Tibial artery (tissue), 4 donors: Measurements from ENCODE around the gene RUNX2.
"Not testable (repeated sequence)": the region's sequence is repeated elsewhere in the genome, so short reads cannot be mapped to it uniquely, and the experiment has no call there.

ENCODE experiments used
- DNase-seq, 2 donors: peaks; one replicate each; pipeline ENCODE4 v3.0.0-alpha.2; 2019
- H3K27ac ChIP-seq, 2 donors: fragments of 200-600 bp; sonication (generic) in 1 of 2; 1 replicate in 1 of 2; 2 replicates in 1 of 2; pipeline ENCODE4 v1.5.1; 2018 to 2019; ENCODE audit warnings: mild to moderate bottlenecking in 1 of 2
- H3K27me3 ChIP-seq, 2 donors: fragments of 200-600 bp; sonication (generic) in 1 of 2; one replicate each; pipeline versions ENCODE4 v1.5.1 to v1.6.0; 2016 to 2019
- H3K36me3 ChIP-seq, 3 donors: fragments of 200-600 bp; sonication (generic) in 2 of 3; one replicate each; pipeline ENCODE4 v1.5.1; 2016 to 2019; ENCODE audit warnings: mild to moderate bottlenecking in 2 of 3
- H3K4me1 ChIP-seq, 4 donors: fragments of 200-600 bp; sonication (generic) in 2 of 4; 1 replicate in 3 of 4; 2 replicates in 1 of 4; pipeline ENCODE4 v1.5.1; 2016 to 2019
- H3K4me3 ChIP-seq, 2 donors: fragments of 200-600 bp; sonication (generic) in 1 of 2; 1 replicate in 1 of 2; 2 replicates in 1 of 2; pipeline ENCODE4 v1.5.1; 2018 to 2019; ENCODE audit warnings: mild to moderate bottlenecking in 2 of 2
- H3K9me3 ChIP-seq, 3 donors: fragments of 200-600 bp; sonication (generic) in 1 of 3; one replicate each; pipeline ENCODE4 v1.5.1; 2016 to 2019
- intact Hi-C: fragments of 100-400 bp; cut with DNase I; formaldehyde crosslinking; loops from one replicate; pipeline ENCODE4 v1.15.0; 2023; ENCODE audit warnings: low total_unique reads
- TF ChIP-seq, protein P1 (sequence below), 2 experiments: fragments of 200-600 bp in 1 of 2; fragments of 450-650 bp in 1 of 2; IDR thresholded peaks; one replicate each; pipeline ENCODE4 v1.5.1; 2017 to 2019; ENCODE audit warnings: antibody characterized with exemption in 2 of 2, mild to moderate bottlenecking in 1 of 2, moderate library complexity in 1 of 2

RUNX2 gene

DNA sequence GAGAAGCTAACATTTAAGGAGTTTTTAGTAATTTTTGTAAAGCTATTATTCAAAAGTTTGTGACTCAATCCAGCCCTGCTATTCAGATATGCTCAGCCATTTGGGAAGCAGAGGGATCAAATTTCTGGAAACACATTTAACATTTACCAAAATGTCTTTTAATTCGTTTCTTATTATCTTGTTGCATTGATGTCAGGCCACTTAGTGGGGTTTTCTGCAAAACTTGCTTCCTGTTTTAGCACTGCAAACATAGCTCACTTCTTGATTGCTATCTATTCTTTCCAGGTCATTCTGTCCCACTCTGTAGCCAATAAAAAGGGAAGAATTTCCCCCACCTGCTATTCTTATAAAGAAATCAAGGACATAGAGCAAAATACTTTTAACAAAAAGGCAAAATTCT is 226.5 kb downstream of the RUNX2 start:
- H3K36me3 ChIP-seq: no peaks in the 10 kb centered on the region
- TF ChIP-seq, protein P1, sequence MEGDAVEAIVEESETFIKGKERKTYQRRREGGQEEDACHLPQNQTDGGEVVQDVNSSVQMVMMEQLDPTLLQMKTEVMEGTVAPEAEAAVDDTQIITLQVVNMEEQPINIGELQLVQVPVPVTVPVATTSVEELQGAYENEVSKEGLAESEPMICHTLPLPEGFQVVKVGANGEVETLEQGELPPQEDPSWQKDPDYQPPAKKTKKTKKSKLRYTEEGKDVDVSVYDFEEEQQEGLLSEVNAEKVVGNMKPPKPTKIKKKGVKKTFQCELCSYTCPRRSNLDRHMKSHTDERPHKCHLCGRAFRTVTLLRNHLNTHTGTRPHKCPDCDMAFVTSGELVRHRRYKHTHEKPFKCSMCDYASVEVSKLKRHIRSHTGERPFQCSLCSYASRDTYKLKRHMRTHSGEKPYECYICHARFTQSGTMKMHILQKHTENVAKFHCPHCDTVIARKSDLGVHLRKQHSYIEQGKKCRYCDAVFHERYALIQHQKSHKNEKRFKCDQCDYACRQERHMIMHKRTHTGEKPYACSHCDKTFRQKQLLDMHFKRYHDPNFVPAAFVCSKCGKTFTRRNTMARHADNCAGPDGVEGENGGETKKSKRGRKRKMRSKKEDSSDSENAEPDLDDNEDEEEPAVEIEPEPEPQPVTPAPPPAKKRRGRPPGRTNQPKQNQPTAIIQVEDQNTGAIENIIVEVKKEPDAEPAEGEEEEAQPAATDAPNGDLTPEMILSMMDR (IDR thresholded peaks at IDR 0.05): no peak
- peaks cover 0 to 10% (median 3%) of the 10 kb centered on the region in 4 donors for H3K4me1 ChIP-seq
- no peaks in the 10 kb centered on the region for H3K9me3 ChIP-seq
- no peak for DNase-seq
- no peaks in the 10 kb centered on the region for H3K27me3 ChIP-seq
- no peak overlapping the region for H3K27ac ChIP-seq
- intact Hi-C loops: no loop called here
- no peak overlapping the region for H3K4me3 ChIP-seq

DNA sequence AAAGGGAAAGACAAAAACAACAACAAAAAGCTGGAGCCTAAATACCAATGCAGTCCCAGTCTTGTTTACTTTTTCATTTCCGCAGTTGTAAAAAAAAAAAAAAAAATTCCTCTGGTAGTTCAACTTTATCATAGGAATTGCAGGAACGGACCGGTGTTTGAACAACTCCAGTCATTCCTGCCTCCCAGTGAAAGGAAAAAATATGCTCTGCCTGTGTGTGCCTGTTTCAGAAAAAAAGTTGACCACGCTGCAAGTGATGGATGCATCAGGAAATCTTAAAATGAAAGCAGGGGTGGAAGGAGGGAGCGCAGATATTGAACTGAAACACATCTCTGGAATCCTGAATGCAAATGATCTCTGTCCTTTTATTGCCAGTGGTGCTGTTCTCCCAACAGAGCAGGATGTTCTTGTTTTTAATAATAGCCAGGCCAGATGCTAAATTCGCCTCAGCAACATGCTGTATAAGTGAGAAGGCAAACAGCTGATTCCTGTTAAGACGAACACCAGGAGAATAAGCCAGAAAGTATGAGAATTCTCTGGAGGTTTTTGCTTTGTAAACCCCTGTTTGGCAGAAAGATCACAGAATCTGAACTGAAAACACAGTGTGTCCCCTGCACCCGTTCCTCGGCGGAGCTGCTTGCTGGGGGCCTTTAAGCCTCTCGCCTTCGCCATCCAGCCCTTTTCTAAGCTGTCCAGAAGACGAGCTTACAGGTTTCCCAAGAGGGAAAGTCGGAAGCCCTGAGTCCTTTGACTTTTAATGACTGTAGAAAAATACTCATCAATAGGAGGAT is 228.0 kb downstream of the RUNX2 start:
- Histone ChIP-seq H3K4me3 (peak overlapping the region; percentile 11 to 23), H3K9me3 (no peaks in the 10 kb centered on the region), H3K36me3 (no peaks in the 10 kb centered on the region), H3K4me1 (peaks cover 0 to 10% (median 3%) of the 10 kb centered on the region in 4 donors), H3K27me3 (no peaks in the 10 kb centered on the region), H3K27ac (peak overlapping the region in 1 of 2 donors; percentile 25)
- TF ChIP-seq, protein P1 (IDR thresholded peaks at IDR 0.05): no peak
- DNase-seq: no peak
- intact Hi-C loops: no loop called here

DNA sequence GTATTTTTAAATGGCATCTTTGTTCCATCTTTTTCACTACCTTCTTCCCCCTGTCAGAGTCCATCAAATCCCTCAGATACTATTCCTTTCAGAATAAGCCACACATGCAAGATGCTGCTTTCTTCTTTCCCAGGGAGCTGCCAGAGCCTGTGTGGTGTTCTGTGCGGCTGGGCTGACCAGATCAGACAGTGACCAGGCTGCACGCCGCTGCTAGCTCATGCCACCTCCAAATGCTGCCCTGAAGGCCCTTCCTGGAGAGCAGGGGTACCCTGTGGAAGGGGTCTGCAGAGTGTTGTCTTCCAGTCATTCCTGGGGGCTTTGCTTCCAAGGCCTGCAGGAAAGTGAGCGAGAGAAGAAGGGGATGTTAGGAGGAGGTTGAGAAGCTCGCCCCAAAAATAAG is 228.7 kb downstream of the RUNX2 start:
- peak overlapping the region in 1 of 2 donors; percentile 25 for H3K27ac ChIP-seq
- H3K9me3 ChIP-seq: no peaks in the 10 kb centered on the region
- intact Hi-C loops: no loop called here
- no peak for DNase-seq
- H3K4me1 ChIP-seq: peaks cover 0 to 10% (median 3%) of the 10 kb centered on the region in 4 donors
- H3K36me3 ChIP-seq: no peaks in the 10 kb centered on the region
- H3K27me3 ChIP-seq: no peaks in the 10 kb centered on the region
- H3K4me3 ChIP-seq: no peak overlapping the region
- TF ChIP-seq, protein P1 (IDR thresholded peaks at IDR 0.05): no peak

DNA sequence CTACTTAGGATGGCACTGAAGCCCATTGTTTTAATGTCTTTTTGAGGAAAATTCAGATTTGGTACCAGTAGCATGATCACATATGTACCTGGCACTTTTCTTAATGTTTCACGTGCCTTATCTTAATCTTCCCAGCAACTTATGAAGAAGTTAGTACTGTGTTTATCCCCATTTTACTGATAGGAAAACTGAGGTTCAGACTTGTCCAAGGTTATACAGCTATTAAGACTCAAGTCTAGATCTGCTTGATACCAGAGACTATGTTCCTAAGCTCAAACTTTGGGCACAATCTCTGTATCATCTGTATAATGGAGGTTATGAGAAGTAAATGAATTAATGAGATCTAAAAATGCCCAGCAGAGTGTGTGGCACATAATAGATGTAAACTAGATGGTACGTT is 229.3 kb downstream of the RUNX2 start:
- Histone ChIP-seq H3K4me1 (peaks cover 0 to 10% (median 4%) of the 10 kb centered on the region in 4 donors), H3K9me3 (no peaks in the 10 kb centered on the region), H3K27ac (no peak overlapping the region), H3K27me3 (no peaks in the 10 kb centered on the region), H3K36me3 (no peaks in the 10 kb centered on the region), H3K4me3 (no peak overlapping the region)
- intact Hi-C loops: no loop called here
- DNase-seq: no peak
- TF ChIP-seq, protein P1 (IDR thresholded peaks at IDR 0.05): no peak

DNA sequence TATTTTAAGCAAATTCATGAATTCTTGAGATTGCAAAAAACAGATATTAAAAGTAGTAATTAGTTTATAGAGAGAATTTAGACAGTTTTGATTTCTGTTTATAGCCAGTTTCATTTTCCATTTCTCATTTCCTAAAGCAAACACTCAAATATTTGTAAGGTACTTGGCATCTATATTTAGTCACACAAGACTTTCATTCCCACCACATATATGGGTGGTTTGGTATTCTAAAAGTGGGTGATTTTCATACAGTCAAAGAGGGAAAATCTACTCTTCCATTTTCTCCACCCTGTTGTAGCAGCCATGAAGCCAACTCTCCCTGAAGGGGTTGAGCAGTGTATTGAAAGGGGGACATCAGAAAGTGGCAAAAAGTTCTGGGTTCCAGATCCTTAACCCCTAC is 230.7 kb downstream of the RUNX2 start:
- Histone ChIP-seq H3K4me1 (peaks cover 0 to 24% (median 11%) of the 10 kb centered on the region in 4 donors), H3K36me3 (no peaks in the 10 kb centered on the region), H3K27me3 (no peaks in the 10 kb centered on the region), H3K27ac (no peak overlapping the region), H3K4me3 (no peak overlapping the region), H3K9me3 (no peaks in the 10 kb centered on the region)
- TF ChIP-seq, protein P1 (IDR thresholded peaks at IDR 0.05): no peak
- DNase-seq: no peak
- intact Hi-C loops: no loop called here

DNA sequence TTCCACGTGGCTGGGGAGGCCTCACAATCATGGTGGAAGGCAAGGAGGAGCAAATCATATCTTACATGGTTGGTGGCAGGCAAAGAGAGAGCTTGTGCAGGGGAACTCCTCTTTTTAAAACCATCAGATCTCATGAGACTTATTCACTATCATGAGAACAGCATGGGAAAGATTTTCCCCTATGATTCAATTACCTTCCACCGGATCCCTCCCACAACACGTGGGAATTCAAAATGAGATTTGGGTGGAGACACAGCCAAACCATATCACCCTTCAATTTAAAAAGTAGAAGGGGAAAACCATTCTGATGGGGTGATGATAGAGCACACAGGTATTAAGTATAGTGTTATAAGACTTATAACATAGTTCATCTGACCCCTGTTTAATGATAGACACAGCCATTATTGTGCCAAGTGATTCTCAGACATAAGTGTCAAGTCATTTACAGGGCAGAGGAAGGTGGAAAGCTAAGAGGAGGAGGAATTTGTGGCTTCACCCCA is 232.2 kb downstream of the RUNX2 start:
- H3K9me3 ChIP-seq, H3K27me3 ChIP-seq, H3K27ac ChIP-seq, H3K4me3 ChIP-seq, H3K36me3 ChIP-seq, DNase-seq, intact Hi-C loops: not testable (repeated sequence)
- H3K4me1 ChIP-seq: peaks cover 0 to 26% (median 11%) of the 10 kb centered on the region in 4 donors
